ENCODE data around the gene SRRT.

GRCh38 chr7:100874300-100874576 lies 665 bp upstream of the SRRT start:
- TF ChIP-seq, protein P1, sequence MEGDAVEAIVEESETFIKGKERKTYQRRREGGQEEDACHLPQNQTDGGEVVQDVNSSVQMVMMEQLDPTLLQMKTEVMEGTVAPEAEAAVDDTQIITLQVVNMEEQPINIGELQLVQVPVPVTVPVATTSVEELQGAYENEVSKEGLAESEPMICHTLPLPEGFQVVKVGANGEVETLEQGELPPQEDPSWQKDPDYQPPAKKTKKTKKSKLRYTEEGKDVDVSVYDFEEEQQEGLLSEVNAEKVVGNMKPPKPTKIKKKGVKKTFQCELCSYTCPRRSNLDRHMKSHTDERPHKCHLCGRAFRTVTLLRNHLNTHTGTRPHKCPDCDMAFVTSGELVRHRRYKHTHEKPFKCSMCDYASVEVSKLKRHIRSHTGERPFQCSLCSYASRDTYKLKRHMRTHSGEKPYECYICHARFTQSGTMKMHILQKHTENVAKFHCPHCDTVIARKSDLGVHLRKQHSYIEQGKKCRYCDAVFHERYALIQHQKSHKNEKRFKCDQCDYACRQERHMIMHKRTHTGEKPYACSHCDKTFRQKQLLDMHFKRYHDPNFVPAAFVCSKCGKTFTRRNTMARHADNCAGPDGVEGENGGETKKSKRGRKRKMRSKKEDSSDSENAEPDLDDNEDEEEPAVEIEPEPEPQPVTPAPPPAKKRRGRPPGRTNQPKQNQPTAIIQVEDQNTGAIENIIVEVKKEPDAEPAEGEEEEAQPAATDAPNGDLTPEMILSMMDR (IDR thresholded peaks at IDR 0.05): no peak
- TF ChIP-seq POLR2A (IDR thresholded peaks at IDR 0.05): no peak
